Stimulated activated CD4-positive, alpha-beta T cell treated with anti-CD3 and anti-CD28 coated beads, Interleukin-2, amount 100 ng/mL, for 24 hours (primary cell): ENCODE measurements around the gene LIN9.
"Not testable (repeated sequence)": the region's sequence is repeated elsewhere in the genome, so short reads cannot be mapped to it uniquely, and the experiment has no call there.

ENCODE experiments used
- DNase-seq, 2 donors: peaks; one replicate each; pipeline ENCODE4 v3.0.0-alpha.2; 2020

LIN9 gene

DNA sequence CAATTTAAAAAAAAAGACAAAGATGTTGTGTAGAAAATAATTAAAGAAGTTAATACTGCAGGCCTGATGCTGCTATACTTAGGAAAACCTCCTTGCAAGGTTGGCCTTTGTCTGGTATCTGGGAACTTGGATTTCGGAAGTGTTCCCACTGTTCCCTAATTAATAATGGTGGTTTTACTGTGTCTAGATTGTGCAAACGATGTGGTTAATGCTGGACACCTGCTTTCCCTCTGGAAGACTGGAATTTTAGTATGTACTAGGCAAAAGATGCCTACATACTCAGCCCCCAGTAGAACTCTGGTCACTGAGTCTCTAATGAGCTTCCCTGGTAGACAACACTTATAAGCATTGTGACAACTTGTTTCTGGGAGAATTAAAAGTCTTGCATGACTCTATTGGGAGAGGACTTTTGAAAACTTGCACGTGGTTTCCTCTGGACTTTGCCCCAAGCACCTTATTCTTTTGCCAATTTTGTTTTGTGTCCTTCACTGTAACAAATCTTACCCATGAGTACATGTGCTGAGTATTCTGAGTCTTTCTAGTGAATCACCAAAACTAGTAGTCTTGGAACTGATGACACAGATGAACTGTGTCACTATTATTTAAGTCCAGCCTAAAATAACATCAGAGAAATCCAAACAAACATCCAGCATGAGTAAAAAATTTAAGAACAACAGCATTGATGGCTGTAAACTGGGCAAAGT lies 40.4 kb downstream of the LIN9 start:
- DNase-seq = no peak

- no peak for DNase-seq
These were observed 47.1 kb downstream of the LIN9 start for GRCh38 chr1:226261818-226262217.

GRCh38 chr1:226255380-226255779 lies 53.6 kb downstream of the LIN9 start:
- no peak for DNase-seq

DNA sequence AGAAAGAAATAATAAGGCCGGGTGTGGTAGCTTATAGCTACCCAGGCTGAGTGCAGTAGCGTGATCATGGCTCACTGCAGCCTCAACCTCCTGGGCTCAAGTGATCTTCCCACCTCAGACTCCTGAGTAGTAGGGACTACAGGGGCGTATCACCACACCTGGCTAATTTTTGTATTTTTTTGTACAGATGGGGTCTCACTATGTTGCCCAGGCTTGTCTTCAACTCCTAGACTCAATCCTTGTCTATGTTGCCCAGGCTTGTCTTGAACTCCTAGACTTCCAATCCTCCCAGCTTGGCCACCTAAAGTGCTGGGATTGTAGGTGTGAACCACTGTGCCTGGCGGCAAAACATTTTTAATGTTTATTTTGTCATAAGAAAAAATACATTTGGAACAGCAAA lies 55.0 kb downstream of the LIN9 start:
- no peak for DNase-seq

- DNase-seq = not testable (repeated sequence)
These were observed 56.1 kb downstream of the LIN9 start for GRCh38 chr1:226252841-226253240.

- no peak for DNase-seq
These were observed 58.5 kb downstream of the LIN9 start for GRCh38 chr1:226250511-226250910.

DNA sequence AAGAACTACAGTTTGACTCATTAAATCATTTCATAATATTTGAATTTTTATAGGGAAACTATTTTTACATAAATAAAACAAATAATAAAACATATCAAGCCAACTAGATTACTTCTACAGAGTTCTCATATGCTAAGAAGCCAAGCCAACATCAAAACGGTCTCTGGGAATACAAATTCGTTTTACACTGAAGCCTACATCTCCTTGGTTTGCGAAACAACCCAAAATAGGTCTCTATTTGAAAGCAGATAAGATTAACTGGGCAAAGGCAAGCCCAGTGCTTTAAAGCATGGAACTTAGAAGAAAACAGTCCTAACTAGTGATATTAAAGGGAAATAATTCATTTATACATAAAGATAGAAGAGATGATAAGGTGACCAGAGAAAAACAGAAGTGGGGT lies 60.2 kb downstream of the LIN9 start:
- DNase-seq = no peak

GRCh38 chr1:226248091-226248490 lies 60.9 kb downstream of the LIN9 start:
- DNase-seq = no peak

- no peak for DNase-seq
These were observed 69.5 kb downstream of the LIN9 start for GRCh38 chr1:226239421-226239820.

DNA sequence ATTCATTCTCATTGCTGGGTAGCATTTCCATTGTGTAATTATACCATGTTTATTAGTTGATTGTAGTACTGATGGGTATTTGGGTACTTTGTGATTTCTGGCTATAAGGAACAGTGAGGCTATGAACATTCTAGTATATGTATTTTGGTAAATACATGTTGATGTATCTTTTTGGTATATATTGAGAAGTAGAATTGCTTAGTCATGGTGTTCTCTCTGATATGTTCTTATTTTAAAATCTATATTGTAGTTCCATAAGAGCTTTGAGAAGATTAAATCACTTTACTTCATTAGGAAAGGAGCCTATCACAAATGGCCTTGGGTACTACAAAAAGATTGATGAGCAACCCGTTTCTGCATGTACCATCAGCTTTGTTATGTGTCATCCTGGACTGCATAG lies 72.1 kb downstream of the LIN9 start:
- DNase-seq = no peak

DNA sequence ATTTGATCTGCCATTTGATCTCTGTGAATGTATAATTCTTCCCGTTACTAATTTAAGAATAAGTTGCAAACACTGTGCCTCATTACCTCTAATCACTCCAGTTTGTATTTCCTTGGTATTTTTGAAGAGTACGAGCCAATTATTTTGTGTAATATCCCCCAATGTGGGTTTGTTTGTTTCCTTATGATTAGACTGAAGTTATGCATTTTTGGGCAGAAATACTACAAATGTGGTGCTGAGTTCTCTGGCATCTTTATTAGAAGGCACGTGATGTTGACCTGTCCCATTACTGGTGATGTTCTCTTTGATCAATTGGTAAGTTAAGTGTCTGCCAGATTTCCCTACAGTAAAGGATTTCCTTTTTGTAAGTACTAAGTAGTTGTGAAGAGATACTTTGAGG lies 75.2 kb downstream of the LIN9 start:
- no peak for DNase-seq

- DNase-seq = no peak
These were observed 75.7 kb downstream of the LIN9 start for GRCh38 chr1:226233293-226233692.

GRCh38 chr1:226226601-226227000 lies 82.4 kb downstream of the LIN9 start:
- no peak for DNase-seq

DNA sequence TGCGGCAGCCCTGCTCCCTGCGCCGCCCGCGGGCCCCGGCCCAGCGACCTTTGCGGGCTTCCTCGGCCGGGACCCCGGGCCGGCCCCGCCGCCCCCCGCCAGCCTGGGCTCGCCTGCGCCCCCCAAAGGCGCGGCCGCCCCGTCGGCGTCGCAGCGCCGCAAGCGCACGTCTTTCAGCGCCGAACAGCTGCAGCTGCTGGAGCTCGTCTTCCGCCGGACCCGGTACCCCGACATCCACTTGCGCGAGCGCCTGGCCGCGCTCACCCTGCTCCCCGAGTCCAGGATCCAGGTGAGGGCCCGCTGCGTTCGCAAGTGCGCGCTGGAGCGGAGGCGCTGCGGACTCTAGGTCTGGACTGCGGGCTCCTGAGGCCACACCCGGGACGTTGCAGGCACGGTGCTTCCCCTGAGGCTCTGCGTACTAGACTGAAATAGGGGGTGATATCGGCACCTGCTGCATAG lies 85.1 kb downstream of the LIN9 start:
- peak in 1 of 2 donors; percentile 26 for DNase-seq

GRCh38 chr1:226223157-226223785 lies 85.7 kb downstream of the LIN9 start, which contains the start of gene MIXL1:
TSS of gene MIXL1 (plus strand) at chr1:226223664. CDS start at chr1:226223682, 18 bp downstream.
- DNase-seq = peak in 1 of 2 donors; percentile 17

GRCh38 chr1:226222686-226223085 lies 86.3 kb downstream of the LIN9 start:
- peak in 1 of 2 donors; percentile 14 for DNase-seq

- no peak for DNase-seq
These were observed 88.3 kb downstream of the LIN9 start for GRCh38 chr1:226220473-226221189.

GRCh38 chr1:226217273-226217672 lies 91.7 kb downstream of the LIN9 start:
- no peak for DNase-seq

DNA sequence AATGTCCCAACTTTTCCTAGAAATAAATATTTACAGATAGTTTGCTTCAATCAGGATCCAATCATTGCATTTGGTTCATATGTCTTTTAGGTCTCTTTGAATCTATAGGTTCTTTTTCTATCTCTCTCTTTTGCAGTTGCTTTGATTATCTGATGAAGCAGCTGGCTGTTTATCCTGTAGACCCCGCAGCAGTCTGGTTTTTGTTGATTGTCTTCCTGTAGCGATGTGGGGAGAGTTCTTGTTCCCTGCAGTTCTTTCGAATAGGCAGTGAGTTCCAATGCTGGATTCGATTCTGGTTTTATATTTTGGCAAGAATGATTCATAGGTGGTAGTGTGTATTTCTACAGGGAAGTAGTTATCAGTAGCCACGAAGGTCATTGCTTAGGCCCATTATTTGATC lies 92.9 kb downstream of the LIN9 start:
- no peak for DNase-seq

GRCh38 chr1:226215239-226215638 lies 93.7 kb downstream of the LIN9 start:
- DNase-seq = no peak

DNA sequence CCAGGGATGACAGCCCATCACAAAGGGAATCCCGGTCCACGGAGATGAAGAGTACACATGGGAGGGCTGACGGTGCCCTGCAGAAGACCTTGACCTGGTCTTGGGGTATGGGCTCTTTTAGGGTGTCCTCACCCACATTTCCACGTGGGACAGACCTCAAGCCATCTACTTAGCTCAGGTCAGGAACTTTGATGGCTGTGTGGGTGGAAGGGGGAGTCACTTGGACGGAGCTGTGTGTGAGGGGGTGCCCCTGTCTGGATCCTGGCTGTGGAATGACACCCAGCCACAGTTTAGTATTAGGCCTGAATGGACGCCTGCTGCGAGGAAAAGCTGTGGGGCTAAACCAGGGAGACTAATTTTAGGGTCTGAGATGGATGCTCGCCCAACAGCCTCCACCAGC lies 96.4 kb downstream of the LIN9 start:
- DNase-seq = no peak

DNA sequence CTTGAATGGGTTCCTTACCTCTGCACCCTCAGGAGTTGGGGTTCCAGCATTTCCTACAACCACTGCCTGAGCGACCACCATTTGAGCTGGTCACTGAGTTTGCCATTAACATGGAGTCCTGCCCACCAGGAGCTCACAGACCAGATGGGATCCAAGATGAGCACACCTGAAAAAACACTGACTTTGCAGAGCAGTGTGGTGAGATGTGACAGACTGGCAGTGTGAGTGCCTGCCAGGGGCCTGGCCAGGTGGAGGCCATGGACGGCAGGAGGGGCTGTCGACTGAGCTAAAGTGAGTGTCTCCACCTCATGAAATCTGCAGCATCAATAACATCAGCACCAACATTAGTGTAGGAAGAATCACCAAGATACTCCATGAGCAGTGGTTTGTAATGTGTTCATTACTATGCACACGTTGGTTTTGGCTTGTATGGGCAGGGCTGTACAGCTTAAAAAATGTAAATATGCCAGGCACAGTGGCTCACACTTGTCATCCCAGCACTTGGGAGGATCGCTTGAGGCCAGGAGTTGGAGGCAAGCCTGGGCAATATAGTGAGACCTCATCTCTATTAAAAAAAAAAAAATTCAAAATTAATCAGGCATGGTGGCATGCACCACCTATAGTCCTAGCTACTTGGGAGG lies 97.7 kb downstream of the LIN9 start:
- no peak for DNase-seq

GRCh38 chr1:226210571-226211176 lies 98.3 kb downstream of the LIN9 start:
- DNase-seq = no peak
